ENCODE measurements around the gene FNTB. TPM values are rescaled to one million over a fixed set of nuclear protein-coding genes. Genes with fewer than 3 reads are reported as not detected.

The FNTB gene
- total and polyA plus RNA-seq, 2 experiments from 2014 or later = 8.6 to 12.5 TPM

GRCh38 chr14:64943556-64943955, 43.1 kb upstream of the FNTB start (continued):
- TF ChIP-seq, protein P1, sequence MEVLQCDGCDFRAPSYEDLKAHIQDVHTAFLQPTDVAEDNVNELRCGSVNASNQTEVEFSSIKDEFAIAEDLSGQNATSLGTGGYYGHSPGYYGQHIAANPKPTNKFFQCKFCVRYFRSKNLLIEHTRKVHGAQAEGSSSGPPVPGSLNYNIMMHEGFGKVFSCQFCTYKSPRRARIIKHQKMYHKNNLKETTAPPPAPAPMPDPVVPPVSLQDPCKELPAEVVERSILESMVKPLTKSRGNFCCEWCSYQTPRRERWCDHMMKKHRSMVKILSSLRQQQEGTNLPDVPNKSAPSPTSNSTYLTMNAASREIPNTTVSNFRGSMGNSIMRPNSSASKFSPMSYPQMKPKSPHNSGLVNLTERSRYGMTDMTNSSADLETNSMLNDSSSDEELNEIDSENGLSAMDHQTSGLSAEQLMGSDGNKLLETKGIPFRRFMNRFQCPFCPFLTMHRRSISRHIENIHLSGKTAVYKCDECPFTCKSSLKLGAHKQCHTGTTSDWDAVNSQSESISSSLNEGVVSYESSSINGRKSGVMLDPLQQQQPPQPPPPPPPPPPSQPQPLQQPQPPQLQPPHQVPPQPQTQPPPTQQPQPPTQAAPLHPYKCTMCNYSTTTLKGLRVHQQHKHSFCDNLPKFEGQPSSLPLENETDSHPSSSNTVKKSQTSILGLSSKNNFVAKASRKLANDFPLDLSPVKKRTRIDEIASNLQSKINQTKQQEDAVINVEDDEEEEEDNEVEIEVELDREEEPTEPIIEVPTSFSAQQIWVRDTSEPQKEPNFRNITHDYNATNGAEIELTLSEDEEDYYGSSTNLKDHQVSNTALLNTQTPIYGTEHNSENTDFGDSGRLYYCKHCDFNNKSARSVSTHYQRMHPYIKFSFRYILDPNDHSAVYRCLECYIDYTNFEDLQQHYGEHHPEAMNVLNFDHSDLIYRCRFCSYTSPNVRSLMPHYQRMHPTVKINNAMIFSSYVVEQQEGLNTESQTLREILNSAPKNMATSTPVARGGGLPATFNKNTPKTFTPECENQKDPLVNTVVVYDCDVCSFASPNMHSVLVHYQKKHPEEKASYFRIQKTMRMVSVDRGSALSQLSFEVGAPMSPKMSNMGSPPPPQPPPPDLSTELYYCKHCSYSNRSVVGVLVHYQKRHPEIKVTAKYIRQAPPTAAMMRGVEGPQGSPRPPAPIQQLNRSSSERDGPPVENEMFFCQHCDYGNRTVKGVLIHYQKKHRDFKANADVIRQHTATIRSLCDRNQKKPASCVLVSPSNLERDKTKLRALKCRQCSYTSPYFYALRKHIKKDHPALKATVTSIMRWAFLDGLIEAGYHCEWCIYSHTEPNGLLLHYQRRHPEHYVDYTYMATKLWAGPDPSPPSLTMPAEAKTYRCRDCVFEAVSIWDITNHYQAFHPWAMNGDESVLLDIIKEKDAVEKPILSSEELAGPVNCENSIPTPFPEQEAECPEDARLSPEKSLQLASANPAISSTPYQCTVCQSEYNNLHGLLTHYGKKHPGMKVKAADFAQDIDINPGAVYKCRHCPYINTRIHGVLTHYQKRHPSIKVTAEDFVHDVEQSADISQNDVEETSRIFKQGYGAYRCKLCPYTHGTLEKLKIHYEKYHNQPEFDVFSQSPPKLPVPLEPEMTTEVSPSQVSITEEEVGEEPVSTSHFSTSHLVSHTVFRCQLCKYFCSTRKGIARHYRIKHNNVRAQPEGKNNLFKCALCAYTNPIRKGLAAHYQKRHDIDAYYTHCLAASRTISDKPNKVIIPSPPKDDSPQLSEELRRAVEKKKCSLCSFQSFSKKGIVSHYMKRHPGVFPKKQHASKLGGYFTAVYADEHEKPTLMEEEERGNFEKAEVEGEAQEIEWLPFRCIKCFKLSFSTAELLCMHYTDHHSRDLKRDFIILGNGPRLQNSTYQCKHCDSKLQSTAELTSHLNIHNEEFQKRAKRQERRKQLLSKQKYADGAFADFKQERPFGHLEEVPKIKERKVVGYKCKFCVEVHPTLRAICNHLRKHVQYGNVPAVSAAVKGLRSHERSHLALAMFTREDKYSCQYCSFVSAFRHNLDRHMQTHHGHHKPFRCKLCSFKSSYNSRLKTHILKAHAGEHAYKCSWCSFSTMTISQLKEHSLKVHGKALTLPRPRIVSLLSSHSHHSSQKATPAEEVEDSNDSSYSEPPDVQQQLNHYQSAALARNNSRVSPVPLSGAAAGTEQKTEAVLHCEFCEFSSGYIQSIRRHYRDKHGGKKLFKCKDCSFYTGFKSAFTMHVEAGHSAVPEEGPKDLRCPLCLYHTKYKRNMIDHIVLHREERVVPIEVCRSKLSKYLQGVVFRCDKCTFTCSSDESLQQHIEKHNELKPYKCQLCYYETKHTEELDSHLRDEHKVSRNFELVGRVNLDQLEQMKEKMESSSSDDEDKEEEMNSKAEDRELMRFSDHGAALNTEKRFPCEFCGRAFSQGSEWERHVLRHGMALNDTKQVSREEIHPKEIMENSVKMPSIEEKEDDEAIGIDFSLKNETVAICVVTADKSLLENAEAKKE (CRISPR knock-in tag; IDR thresholded peaks at IDR 0.05) = no peak
- TF ChIP-seq ETS1 (IDR thresholded peaks at IDR 0.05) = no peak
- no peak for TF ChIP-seq ZNF114 (CRISPR knock-in tag; IDR thresholded peaks at IDR 0.05)
- no peak for TF ChIP-seq POLR2AphosphoS5 (IDR thresholded peaks at IDR 0.05; ENCODE audit: low read depth)
- no peak for TF ChIP-seq CREB1 (CRISPR knock-in tag; IDR thresholded peaks at IDR 0.05; ENCODE audit: low read depth)
- TF ChIP-seq EZH2phosphoT487 (IDR thresholded peaks at IDR 0.05; ENCODE audit: unreplicated experiment) = no peak
- TF ChIP-seq, protein P2, sequence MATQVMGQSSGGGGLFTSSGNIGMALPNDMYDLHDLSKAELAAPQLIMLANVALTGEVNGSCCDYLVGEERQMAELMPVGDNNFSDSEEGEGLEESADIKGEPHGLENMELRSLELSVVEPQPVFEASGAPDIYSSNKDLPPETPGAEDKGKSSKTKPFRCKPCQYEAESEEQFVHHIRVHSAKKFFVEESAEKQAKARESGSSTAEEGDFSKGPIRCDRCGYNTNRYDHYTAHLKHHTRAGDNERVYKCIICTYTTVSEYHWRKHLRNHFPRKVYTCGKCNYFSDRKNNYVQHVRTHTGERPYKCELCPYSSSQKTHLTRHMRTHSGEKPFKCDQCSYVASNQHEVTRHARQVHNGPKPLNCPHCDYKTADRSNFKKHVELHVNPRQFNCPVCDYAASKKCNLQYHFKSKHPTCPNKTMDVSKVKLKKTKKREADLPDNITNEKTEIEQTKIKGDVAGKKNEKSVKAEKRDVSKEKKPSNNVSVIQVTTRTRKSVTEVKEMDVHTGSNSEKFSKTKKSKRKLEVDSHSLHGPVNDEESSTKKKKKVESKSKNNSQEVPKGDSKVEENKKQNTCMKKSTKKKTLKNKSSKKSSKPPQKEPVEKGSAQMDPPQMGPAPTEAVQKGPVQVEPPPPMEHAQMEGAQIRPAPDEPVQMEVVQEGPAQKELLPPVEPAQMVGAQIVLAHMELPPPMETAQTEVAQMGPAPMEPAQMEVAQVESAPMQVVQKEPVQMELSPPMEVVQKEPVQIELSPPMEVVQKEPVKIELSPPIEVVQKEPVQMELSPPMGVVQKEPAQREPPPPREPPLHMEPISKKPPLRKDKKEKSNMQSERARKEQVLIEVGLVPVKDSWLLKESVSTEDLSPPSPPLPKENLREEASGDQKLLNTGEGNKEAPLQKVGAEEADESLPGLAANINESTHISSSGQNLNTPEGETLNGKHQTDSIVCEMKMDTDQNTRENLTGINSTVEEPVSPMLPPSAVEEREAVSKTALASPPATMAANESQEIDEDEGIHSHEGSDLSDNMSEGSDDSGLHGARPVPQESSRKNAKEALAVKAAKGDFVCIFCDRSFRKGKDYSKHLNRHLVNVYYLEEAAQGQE (IDR thresholded peaks at IDR 0.05; ENCODE audit: unreplicated experiment) = no peak

All from GM23338 (cell line).